LoVo (cell line): ENCODE measurements around the gene ASB15.
"Not testable (repeated sequence)": the region's sequence is repeated elsewhere in the genome, so short reads cannot be mapped to it uniquely, and the experiment has no call there.

ENCODE experiments used
- DNase-seq: peaks from one replicate; pipeline ENCODE4 v3.0.0-alpha.2; 2016; ENCODE audit warnings: low spot score

The ASB15 gene

GRCh38 chr7:123598657-123599056 lies 3.0 kb upstream of the ASB15 start:
- no peak for DNase-seq

GRCh38 chr7:123599766-123600165 lies 1.9 kb upstream of the ASB15 start:
- DNase-seq, result no peak

GRCh38 chr7:123600876-123601275 lies 745 bp upstream of the ASB15 start:
- DNase-seq, result no peak

- no peak for DNase-seq
Observed at GRCh38 chr7:123602648-123603047, 1.0 kb downstream of the ASB15 start.

- DNase-seq, result no peak
Observed at GRCh38 chr7:123604739-123605138, 3.1 kb downstream of the ASB15 start.

GRCh38 chr7:123607423-123607975 lies 5.9 kb downstream of the ASB15 start:
- no peak for DNase-seq

- no peak for DNase-seq
Observed at GRCh38 chr7:123608991-123609882, 7.6 kb downstream of the ASB15 start.

GRCh38 chr7:123609883-123610239 lies 8.2 kb downstream of the ASB15 start:
- DNase-seq, result no peak

- DNase-seq, result no peak
Observed at GRCh38 chr7:123612024-123612423, 10.4 kb downstream of the ASB15 start.

- DNase-seq, result no peak
Observed at GRCh38 chr7:123615344-123615743, 13.7 kb downstream of the ASB15 start.

GRCh38 chr7:123616223-123616622 lies 14.6 kb downstream of the ASB15 start:
- DNase-seq, result no peak

GRCh38 chr7:123621707-123622106 lies 20.1 kb downstream of the ASB15 start:
- no peak for DNase-seq

GRCh38 chr7:123622660-123623386 lies 21.2 kb downstream of the ASB15 start:
- DNase-seq, result no peak

- peak; percentile 54 for DNase-seq
Observed at GRCh38 chr7:123624527-123625183, 23.0 kb downstream of the ASB15 start.

GRCh38 chr7:123625254-123625653 lies 23.6 kb downstream of the ASB15 start:
- no peak for DNase-seq

GRCh38 chr7:123627851-123628250 lies 26.2 kb downstream of the ASB15 start:
- DNase-seq, result no peak

- no peak for DNase-seq
Observed at GRCh38 chr7:123628829-123629228, 27.2 kb downstream of the ASB15 start.

GRCh38 chr7:123629281-123629680 lies 27.7 kb downstream of the ASB15 start:
- DNase-seq, result no peak

GRCh38 chr7:123632808-123633207 lies 31.2 kb downstream of the ASB15 start:
- DNase-seq, result no peak

GRCh38 chr7:123633553-123633952 lies 31.9 kb downstream of the ASB15 start:
- DNase-seq, result no peak

- DNase-seq, result not testable (repeated sequence)
Observed at GRCh38 chr7:123634011-123634573, 32.5 kb downstream of the ASB15 start.
